ENCODE data around the gene PTGER4. TPM values are rescaled to one million over a fixed set of nuclear protein-coding genes. Genes with fewer than 3 reads are reported as not detected.

Gene PTGER4
- total RNA-seq, 1 donor from 2014 or later, result 4.9 TPM

DNA sequence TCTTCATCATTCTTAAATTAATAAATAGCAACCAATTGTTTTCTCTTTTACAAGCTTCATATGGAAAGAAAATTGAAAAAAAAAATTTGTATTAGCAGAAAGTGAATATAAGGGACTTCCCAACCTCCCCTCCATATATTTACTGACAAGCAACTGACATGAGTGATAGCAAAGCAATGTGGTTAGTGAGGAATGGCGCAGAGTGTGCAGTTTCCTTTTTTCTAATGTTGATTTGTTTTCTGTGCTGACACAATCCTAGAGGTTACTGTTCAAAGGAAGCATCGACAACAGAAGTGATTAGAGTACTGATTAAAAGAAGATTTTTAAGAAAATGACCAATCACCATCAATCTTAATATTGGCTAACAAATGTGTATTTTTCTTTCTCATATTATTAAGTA, 1.7 kb upstream of the PTGER4 start:
- peaks cover 62% of the 10 kb centered on the region for H3K4me1 Mint-ChIP-seq (ENCODE audit: low read depth)
- H3K36me3 Mint-ChIP-seq (ENCODE audit: low read depth), result no peaks in the 10 kb centered on the region
- H3K27me3 Mint-ChIP-seq (ENCODE audit: low read depth), result no peaks in the 10 kb centered on the region
- no peaks in the 10 kb centered on the region for H3K9me3 Mint-ChIP-seq (ENCODE audit: low read depth)
- TF ChIP-seq, protein P1, sequence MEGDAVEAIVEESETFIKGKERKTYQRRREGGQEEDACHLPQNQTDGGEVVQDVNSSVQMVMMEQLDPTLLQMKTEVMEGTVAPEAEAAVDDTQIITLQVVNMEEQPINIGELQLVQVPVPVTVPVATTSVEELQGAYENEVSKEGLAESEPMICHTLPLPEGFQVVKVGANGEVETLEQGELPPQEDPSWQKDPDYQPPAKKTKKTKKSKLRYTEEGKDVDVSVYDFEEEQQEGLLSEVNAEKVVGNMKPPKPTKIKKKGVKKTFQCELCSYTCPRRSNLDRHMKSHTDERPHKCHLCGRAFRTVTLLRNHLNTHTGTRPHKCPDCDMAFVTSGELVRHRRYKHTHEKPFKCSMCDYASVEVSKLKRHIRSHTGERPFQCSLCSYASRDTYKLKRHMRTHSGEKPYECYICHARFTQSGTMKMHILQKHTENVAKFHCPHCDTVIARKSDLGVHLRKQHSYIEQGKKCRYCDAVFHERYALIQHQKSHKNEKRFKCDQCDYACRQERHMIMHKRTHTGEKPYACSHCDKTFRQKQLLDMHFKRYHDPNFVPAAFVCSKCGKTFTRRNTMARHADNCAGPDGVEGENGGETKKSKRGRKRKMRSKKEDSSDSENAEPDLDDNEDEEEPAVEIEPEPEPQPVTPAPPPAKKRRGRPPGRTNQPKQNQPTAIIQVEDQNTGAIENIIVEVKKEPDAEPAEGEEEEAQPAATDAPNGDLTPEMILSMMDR (IDR thresholded peaks at IDR 0.05), result no peak
- H3K27ac Mint-ChIP-seq (ENCODE audit: unreplicated experiment), result no peak overlapping the region
- H3K4me3 Mint-ChIP-seq (ENCODE audit: unreplicated experiment), result peak overlapping the region; percentile 29
- no peak for DNase-seq (ENCODE audit: low spot score)

DNA sequence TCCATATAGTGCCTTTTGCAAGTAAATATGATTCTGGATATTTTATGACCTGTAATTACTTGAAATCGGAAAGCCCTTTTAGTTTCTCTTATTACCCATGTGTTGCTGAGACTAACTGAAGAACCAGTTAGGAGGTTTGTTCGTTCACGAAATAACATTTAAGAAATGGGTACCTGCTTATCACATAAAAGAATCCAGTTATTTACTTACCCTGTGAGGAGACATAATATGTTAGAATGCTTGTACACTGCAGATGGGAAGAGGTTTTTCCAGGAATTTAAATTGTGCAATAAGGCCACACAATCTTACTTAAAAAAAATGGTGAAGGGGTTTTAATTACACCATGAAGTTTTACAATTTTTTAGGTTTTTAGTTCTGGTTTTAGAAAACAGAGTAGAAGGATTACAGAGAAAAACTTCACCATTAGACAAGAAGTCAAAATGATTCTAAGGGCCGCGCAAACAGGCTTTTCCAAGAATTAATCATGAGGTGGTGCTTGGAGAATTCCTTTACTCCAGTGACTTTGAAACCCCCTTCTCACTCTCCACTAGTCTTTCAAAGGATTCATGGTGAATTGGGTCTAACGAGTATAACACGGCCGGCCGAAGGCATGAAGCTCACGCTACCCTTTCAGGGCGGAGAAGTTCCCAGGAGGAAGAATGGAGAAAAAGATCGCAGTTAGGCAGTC, 1.1 kb upstream of the PTGER4 start:
- H3K9me3 Mint-ChIP-seq (ENCODE audit: low read depth), result no peaks in the 10 kb centered on the region
- no peaks in the 10 kb centered on the region for H3K27me3 Mint-ChIP-seq (ENCODE audit: low read depth)
- peak overlapping the region; percentile 92 for H3K27ac Mint-ChIP-seq (ENCODE audit: unreplicated experiment)
- DNase-seq (ENCODE audit: low spot score), result no peak
- no peaks in the 10 kb centered on the region for H3K36me3 Mint-ChIP-seq (ENCODE audit: low read depth)
- H3K4me3 Mint-ChIP-seq (ENCODE audit: unreplicated experiment), result peak overlapping the region; percentile 94
- peaks cover 67% of the 10 kb centered on the region for H3K4me1 Mint-ChIP-seq (ENCODE audit: low read depth)
- TF ChIP-seq, protein P1 (IDR thresholded peaks at IDR 0.05), result no peak

DNA sequence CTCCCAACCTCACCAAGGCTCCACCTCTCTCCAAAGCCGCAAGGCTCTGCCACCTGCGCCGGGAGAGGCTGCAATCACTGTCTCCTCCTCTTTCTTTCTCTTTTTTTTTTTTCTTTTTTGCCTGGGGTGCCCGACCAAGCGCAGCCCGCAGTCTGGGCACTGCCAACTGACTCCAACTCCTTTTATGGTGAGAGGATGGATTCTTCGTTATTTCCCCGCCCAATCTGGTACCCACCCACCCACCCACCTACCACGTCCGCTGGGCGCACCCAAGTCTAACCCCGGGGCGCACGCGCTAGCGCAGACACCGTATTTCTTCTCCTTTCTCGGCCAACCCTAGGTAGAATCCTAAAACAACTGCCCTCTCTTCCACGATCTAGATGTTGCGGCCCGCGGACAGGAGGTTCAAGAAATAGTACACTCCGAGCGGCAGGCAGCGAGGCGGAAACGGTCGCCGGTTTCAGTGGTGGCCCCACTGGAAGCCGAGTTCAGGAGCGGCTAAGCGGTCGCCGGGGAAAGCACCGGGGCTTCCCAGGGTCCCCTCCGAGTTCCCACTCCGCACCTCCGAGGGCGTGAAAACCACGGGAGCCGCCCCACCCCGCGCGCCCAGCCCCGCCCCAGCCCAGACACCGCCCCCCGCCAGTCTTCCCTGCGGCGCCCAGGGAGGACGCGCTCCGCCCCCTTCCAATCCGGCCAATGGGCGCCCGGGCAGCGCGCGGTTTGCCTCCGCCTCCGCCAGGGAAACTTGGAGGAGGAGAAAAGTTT, 385 bp upstream of the PTGER4 start:
- Mint-ChIP-seq H3K4me1 (ENCODE audit: low read depth) (peaks cover 75% of the 10 kb centered on the region), H3K9me3 (ENCODE audit: low read depth) (no peaks in the 10 kb centered on the region), H3K36me3 (ENCODE audit: low read depth) (no peaks in the 10 kb centered on the region), H3K27ac (ENCODE audit: unreplicated experiment) (peak overlapping the region; percentile 92), H3K4me3 (ENCODE audit: unreplicated experiment) (peak overlapping the region; percentile 94), H3K27me3 (ENCODE audit: low read depth) (no peaks in the 10 kb centered on the region)
- DNase-seq (ENCODE audit: low spot score), result peak; percentile 94
- TF ChIP-seq, protein P1 (IDR thresholded peaks at IDR 0.05), result no peak

DNA sequence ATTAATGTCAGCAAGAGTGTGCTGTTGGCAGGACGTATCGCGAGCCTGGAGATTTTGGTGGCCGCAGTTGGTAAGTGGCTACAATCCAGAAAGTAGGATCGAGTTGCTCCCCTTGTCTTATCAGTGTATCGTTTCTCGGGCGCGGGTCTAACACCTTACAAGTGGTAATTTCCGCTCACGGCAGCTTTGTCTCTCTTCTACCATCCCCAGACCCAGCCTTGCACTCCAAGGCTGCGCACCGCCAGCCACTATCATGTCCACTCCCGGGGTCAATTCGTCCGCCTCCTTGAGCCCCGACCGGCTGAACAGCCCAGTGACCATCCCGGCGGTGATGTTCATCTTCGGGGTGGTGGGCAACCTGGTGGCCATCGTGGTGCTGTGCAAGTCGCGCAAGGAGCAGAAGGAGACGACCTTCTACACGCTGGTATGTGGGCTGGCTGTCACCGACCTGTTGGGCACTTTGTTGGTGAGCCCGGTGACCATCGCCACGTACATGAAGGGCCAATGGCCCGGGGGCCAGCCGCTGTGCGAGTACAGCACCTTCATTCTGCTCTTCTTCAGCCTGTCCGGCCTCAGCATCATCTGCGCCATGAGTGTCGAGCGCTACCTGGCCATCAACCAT, 1.1 kb downstream of the PTGER4 start:
- Mint-ChIP-seq H3K4me1 (ENCODE audit: low read depth) (peaks cover 82% of the 10 kb centered on the region), H3K36me3 (ENCODE audit: low read depth) (peaks cover 2% of the 10 kb centered on the region), H3K9me3 (ENCODE audit: low read depth) (no peaks in the 10 kb centered on the region), H3K27ac (ENCODE audit: unreplicated experiment) (no peak overlapping the region), H3K4me3 (ENCODE audit: unreplicated experiment) (peak overlapping the region; percentile 94), H3K27me3 (ENCODE audit: low read depth) (no peaks in the 10 kb centered on the region)
- peak; percentile 89 for DNase-seq (ENCODE audit: low spot score)
- TF ChIP-seq, protein P1 (IDR thresholded peaks at IDR 0.05), result peak; percentile 69
